Cardiac muscle cell (in vitro differentiated cells and primary cell): ENCODE results near the gene CAPNS1. TPM values are rescaled to one million over a fixed set of nuclear protein-coding genes. Genes with fewer than 3 reads are reported as not detected.
"Not testable (repeated sequence)": the region's sequence is repeated elsewhere in the genome, so short reads cannot be mapped to it uniquely, and the experiment has no call there.

Source experiments
- DNase-seq, 2 donors: peaks; one replicate each; pipeline versions ENCODE4 v3.0.0 to v3.0.0-alpha.2; 2010 to 2017; ENCODE audit warnings: low read depth in 1 of 2, low spot score in 1 of 2
- H3K27ac ChIP-seq: fragments of 200-600 bp; sonication (generic); 2 replicates; pipeline ENCODE4 v1.5.1; 2016
- H3K27me3 ChIP-seq: fragments of 200-600 bp; sonication (generic); 2 replicates; pipeline ENCODE4 v1.6.0; 2016; ENCODE audit warnings: control low read depth
- H3K36me3 ChIP-seq: fragments of 200-600 bp; sonication (generic); 2 replicates; pipeline ENCODE4 v1.5.1; 2016; ENCODE audit warnings: control low read depth
- H3K4me1 ChIP-seq: fragments of 200-600 bp; sonication (generic); 2 replicates; pipeline ENCODE4 v1.8.1; 2017; ENCODE audit warnings: low read depth, mild to moderate bottlenecking, mixed run types
- H3K4me3 ChIP-seq: fragments of 200-600 bp; sonication (generic); 2 replicates; pipeline ENCODE4 v1.5.1; 2016; ENCODE audit warnings: mild to moderate bottlenecking
- H3K9me3 ChIP-seq: fragments of 200-600 bp; sonication (generic); 2 replicates; pipeline ENCODE4 v1.5.1; 2017; ENCODE audit warnings: low read depth, mild to moderate bottlenecking, control low read depth
- CTCF ChIP-seq: IDR thresholded peaks from 2 replicates; pipeline ENCODE4 v1.5.1; 2012; ENCODE audit warnings: low read depth, mild to moderate bottlenecking, low read length
- polyA plus RNA-seq: library from polyadenylated mRNA; unstranded; fragments of >200 nt; fragmentation: Nextera tagmentation; extraction: Ambion mirVana; gene quantifications from 2 replicates; pipeline ENCODE4 v1.2.1, GENCODE V29; 2016
- total RNA-seq: library from RNA; depleted of rRNA; stranded (reverse); fragments of >200 nt; gene quantifications from 2 replicates; pipeline ENCODE4 v1.2.3, GENCODE V29; 2016

The CAPNS1 gene
- total and polyA plus RNA-seq, 2 experiments from 2014 or later: 198 to 413 TPM

- Histone ChIP-seq H3K9me3 (no peaks in the 10 kb centered on the region), H3K27ac (no peak overlapping the region), H3K4me3 (no peak overlapping the region), H3K4me1 (no peaks in the 10 kb centered on the region), H3K27me3 (no peaks in the 10 kb centered on the region), H3K36me3 (peaks cover 10% of the 10 kb centered on the region)
- no peak for DNase-seq
- TF ChIP-seq CTCF: no peak
Measured at GRCh38 chr19:36153126-36153525, 13.3 kb downstream of the CAPNS1 start.

- no peak for DNase-seq
- Histone ChIP-seq H3K4me3 (no peak overlapping the region), H3K4me1 (no peaks in the 10 kb centered on the region), H3K27me3 (no peaks in the 10 kb centered on the region), H3K9me3 (no peaks in the 10 kb centered on the region), H3K27ac (no peak overlapping the region), H3K36me3 (no peaks in the 10 kb centered on the region)
- TF ChIP-seq CTCF: no peak
Measured at GRCh38 chr19:36160821-36161596, 21.1 kb downstream of the CAPNS1 start.

- no peak for TF ChIP-seq CTCF
- no peak overlapping the region for H3K27ac ChIP-seq
- H3K4me1 ChIP-seq: no peaks in the 10 kb centered on the region
- no peaks in the 10 kb centered on the region for H3K9me3 ChIP-seq
- no peak overlapping the region for H3K4me3 ChIP-seq
- H3K36me3 ChIP-seq: no peaks in the 10 kb centered on the region
- no peak for DNase-seq
- H3K27me3 ChIP-seq: no peaks in the 10 kb centered on the region
Measured at GRCh38 chr19:36163813-36164212, 23.9 kb downstream of the CAPNS1 start.

GRCh38 chr19:36169084-36169760 lies 29.4 kb downstream of the CAPNS1 start:
- Histone ChIP-seq H3K4me1 (no peaks in the 10 kb centered on the region), H3K4me3 (no peak overlapping the region), H3K27me3 (no peaks in the 10 kb centered on the region), H3K27ac (peak overlapping the region; percentile 48), H3K9me3 (no peaks in the 10 kb centered on the region), H3K36me3 (no peaks in the 10 kb centered on the region)
- TF ChIP-seq CTCF: no peak
- DNase-seq: peak in 1 of 2 donors; percentile 13

- no peak for TF ChIP-seq CTCF
- Histone ChIP-seq H3K4me3 (no peak overlapping the region), H3K9me3 (no peaks in the 10 kb centered on the region), H3K27me3 (no peaks in the 10 kb centered on the region), H3K27ac (no peak overlapping the region), H3K36me3 (no peaks in the 10 kb centered on the region), H3K4me1 (no peaks in the 10 kb centered on the region)
- no peak for DNase-seq
Measured at GRCh38 chr19:36172852-36173251, 33.0 kb downstream of the CAPNS1 start.

- not testable (repeated sequence) for H3K4me3 ChIP-seq, H3K27me3 ChIP-seq, H3K9me3 ChIP-seq, H3K36me3 ChIP-seq, H3K27ac ChIP-seq, H3K4me1 ChIP-seq
- DNase-seq: peak in 1 of 2 donors; percentile 30
Measured at GRCh38 chr19:36173846-36174245, 34.0 kb downstream of the CAPNS1 start.

- H3K4me1 ChIP-seq, H3K36me3 ChIP-seq, H3K27ac ChIP-seq, H3K4me3 ChIP-seq, H3K27me3 ChIP-seq, H3K9me3 ChIP-seq, DNase-seq: not testable (repeated sequence)
Measured at GRCh38 chr19:36179077-36179476, 39.2 kb downstream of the CAPNS1 start.
